Caco-2 (cell line): ENCODE measurements around the gene NFE2L1. TPM values are rescaled to one million over a fixed set of nuclear protein-coding genes. Genes with fewer than 3 reads are reported as not detected.

ENCODE experiments used
- BruUV-seq: library from RNA; stranded (reverse); fragments of 400-500 nt; replicated peaks from 2 replicates; lab custom pipeline; 2021; lab: Mats Ljungman, UMichigan
- CTCF ChIA-PET: fragments of 300-600 bp; sonication (Branson Sonifier 250); formaldehyde crosslinking; loops from one replicate; lab custom pipeline; 2022; ENCODE audit warnings: antibody characterized with exemption; lab: Charles Lee
- POLR2A ChIA-PET: fragments of 300-600 bp; sonication (Branson Sonifier 250); formaldehyde crosslinking; loops from one replicate; lab custom pipeline; 2022; ENCODE audit warnings: antibody characterized with exemption; lab: Charles Lee
- DNase-seq, 2 experiments: peaks; one replicate each; pipeline versions ENCODE4 v3.0.0 to v3.0.0-alpha.2; 2020 to 2022
- H3K27me3 ChIP-seq: replicated peaks from 2 replicates; pipeline ENCODE4 v1.6.0; 2011; ENCODE audit warnings: low read length; ENCODE audit not compliant: control insufficient read depth, insufficient read depth
- H3K36me3 ChIP-seq: 2 replicates; pipeline ENCODE4 v1.5.1; 2011; ENCODE audit warnings: low read length; ENCODE audit not compliant: control insufficient read depth, insufficient read depth
- H3K4me1 ChIP-seq: fragments of 250-450 bp; sonication (Bioruptor Pico); 2 replicates; pipeline ENCODE4 v1.5.1; 2020; ENCODE audit warnings: mild to moderate bottlenecking
- H3K4me3 ChIP-seq: 2 replicates; pipeline ENCODE4 v1.5.1; 2011; ENCODE audit warnings: low read depth, mild to moderate bottlenecking, control low read depth, low read length
- H3K9me3 ChIP-seq: fragments of 250-450 bp; sonication (Bioruptor Pico); 2 replicates; pipeline ENCODE4 v1.5.1; 2020; ENCODE audit warnings: mild to moderate bottlenecking, moderate library complexity
- H3K27ac Mint-ChIP-seq: one replicate; pipeline ENCODE4 v1.8.0; 2022; ENCODE audit warnings: mixed read lengths; ENCODE audit not compliant: unreplicated experiment
- H3K27me3 Mint-ChIP-seq: one replicate; pipeline ENCODE4 v1.8.0; 2022; ENCODE audit warnings: mixed read lengths; ENCODE audit not compliant: insufficient read depth, unreplicated experiment
- H3K36me3 Mint-ChIP-seq: one replicate; pipeline ENCODE4 v1.8.0; 2022; ENCODE audit warnings: mild to moderate bottlenecking, mixed read lengths; ENCODE audit not compliant: insufficient read depth, unreplicated experiment
- H3K4me1 Mint-ChIP-seq: one replicate; pipeline ENCODE4 v1.8.0; 2022; ENCODE audit warnings: low read depth, mixed read lengths; ENCODE audit not compliant: unreplicated experiment
- H3K4me3 Mint-ChIP-seq: one replicate; pipeline ENCODE4 v1.8.0; 2022; ENCODE audit warnings: mild to moderate bottlenecking, moderate library complexity, mixed read lengths; ENCODE audit not compliant: unreplicated experiment
- H3K9me3 Mint-ChIP-seq: one replicate; pipeline ENCODE4 v1.8.0; 2022; ENCODE audit warnings: mixed read lengths; ENCODE audit not compliant: unreplicated experiment
- CTCF ChIP-seq, 2 experiments: fragments of 200-600 bp in 1 of 2; IDR thresholded peaks; 1 replicate in 1 of 2; 2 replicates in 1 of 2; pipeline versions ENCODE4 v1.5.1 to v1.8.0; 2011 to 2022; ENCODE audit warnings: antibody characterized with exemption in 1 of 2, control low read depth in 1 of 2, inconsistent platforms in 1 of 2, low read depth in 1 of 2, low read length in 1 of 2, mild to moderate bottlenecking in 1 of 2, moderate library complexity in 1 of 2; ENCODE audit not compliant: insufficient read depth in 1 of 2, severe bottlenecking in 1 of 2, unreplicated experiment in 1 of 2
- intact Hi-C: fragments of 100-400 bp; cut with micrococcal nuclease; formaldehyde crosslinking; loops from one replicate; pipeline ENCODE4 v1.10.0; 2022; ENCODE audit not compliant: unreplicated experiment
- total RNA-seq: library from RNA; stranded (reverse); gene quantifications from 2 replicates; pipeline ENCODE4 v1.2.3, GENCODE V29; 2022

The NFE2L1 gene
- total RNA-seq, 1 experiment from 2014 or later, result 356 TPM

- BruUV-seq, result no TSS peak
- no peak for DNase-seq
- Mint-ChIP-seq H3K27me3 (no peaks in the 10 kb centered on the region), H3K9me3 (no peaks in the 10 kb centered on the region), H3K4me3 (peak overlapping the region; percentile 7), H3K36me3 (peaks cover 87% of the 10 kb centered on the region), H3K4me1 (peaks cover 40% of the 10 kb centered on the region), H3K27ac (peak overlapping the region; percentile 97)
- ChIA-PET CTCF (interaction anchor here (0.6 to 2.6 kb wide), 3 partner anchors 30 to 95 kb away, joined by 3 to 31 read pairs (median 5); partner anchors contain the start of gene SNX11), POLR2A (interaction anchor here (0.5 to 4.2 kb wide), 6 partner anchors 8 to 115 kb away, joined by 3 to 27 read pairs (median 4); partner anchors contain the start of genes NFE2L1 and PNPO)
- Histone ChIP-seq H3K4me1 (peaks cover 25% of the 10 kb centered on the region), H3K27me3 (no peaks in the 10 kb centered on the region), H3K9me3 (no peaks in the 10 kb centered on the region), H3K4me3 (no peak overlapping the region), H3K36me3 (peaks cover 33% of the 10 kb centered on the region)
- intact Hi-C loops, result no loop called here
- no peak for TF ChIP-seq CTCF (IDR thresholded peaks at IDR 0.05; ENCODE audit: insufficient read depth in 1 of 2, low read depth in 1 of 2, low read length in 1 of 2, severe bottlenecking in 1 of 2, unreplicated experiment in 1 of 2)
These were observed 8.1 kb downstream of the NFE2L1 start for GRCh38 chr17:48056246-48056745.

- Mint-ChIP-seq H3K4me1 (peaks cover 40% of the 10 kb centered on the region), H3K27ac (peak overlapping the region; percentile 97)
These were observed 8.7 kb downstream of the NFE2L1 start for GRCh38 chr17:48056879-48057278.

GRCh38 chr17:48057626-48058025 lies 9.5 kb downstream of the NFE2L1 start:
- ChIA-PET CTCF (interaction anchor here (0.5 to 2.3 kb wide), 8 partner anchors 9 to 87 kb away, joined by 3 to 17 read pairs (median 4); partner anchors contain the start of genes CDK5RAP3, NFE2L1 and SNX11), POLR2A (interaction anchor here (0.5 to 4.2 kb wide), 2 partner anchors 9 to 85 kb away, joined by 4 to 27 read pairs; partner anchors contain the start of gene NFE2L1)
- no peak for TF ChIP-seq CTCF (IDR thresholded peaks at IDR 0.05; ENCODE audit: insufficient read depth in 1 of 2, low read depth in 1 of 2, low read length in 1 of 2, severe bottlenecking in 1 of 2, unreplicated experiment in 1 of 2)
- Mint-ChIP-seq H3K27me3 (no peaks in the 10 kb centered on the region), H3K4me3 (no peak overlapping the region), H3K9me3 (no peaks in the 10 kb centered on the region), H3K36me3 (peaks cover 87% of the 10 kb centered on the region), H3K4me1 (peaks cover 39% of the 10 kb centered on the region), H3K27ac (peak overlapping the region; percentile 97)
- Histone ChIP-seq H3K4me1 (peaks cover 23% of the 10 kb centered on the region), H3K9me3 (no peaks in the 10 kb centered on the region), H3K36me3 (peaks cover 29% of the 10 kb centered on the region), H3K27me3 (no peaks in the 10 kb centered on the region), H3K4me3 (no peak overlapping the region)
- intact Hi-C loops, result no loop called here
- DNase-seq, result no peak
- no TSS peak for BruUV-seq

More at GRCh38 chr17:48056879-48057278, 8.7 kb downstream of the NFE2L1 start:
- ChIA-PET CTCF (interaction anchor here (0.6 to 2.6 kb wide), 2 partner anchors 31 to 94 kb away, joined by 3 to 31 read pairs; no protein-coding TSS in a partner anchor), POLR2A (interaction anchor here (1.5 to 4.2 kb wide), 3 partner anchors 8 to 12 kb away, joined by 6 to 27 read pairs (median 12); partner anchors contain the start of gene NFE2L1)
- H3K4me3 Mint-ChIP-seq, result no peak overlapping the region
- no peaks in the 10 kb centered on the region for H3K27me3 Mint-ChIP-seq
- TF ChIP-seq CTCF (IDR thresholded peaks at IDR 0.05; ENCODE audit: insufficient read depth in 1 of 2, low read depth in 1 of 2, low read length in 1 of 2, severe bottlenecking in 1 of 2, unreplicated experiment in 1 of 2), result no peak
- no TSS peak for BruUV-seq
- Histone ChIP-seq H3K36me3 (peaks cover 33% of the 10 kb centered on the region), H3K27me3 (no peaks in the 10 kb centered on the region), H3K4me3 (no peak overlapping the region), H3K4me1 (peaks cover 25% of the 10 kb centered on the region), H3K9me3 (no peaks in the 10 kb centered on the region)
- peaks cover 87% of the 10 kb centered on the region for H3K36me3 Mint-ChIP-seq
- no peak for DNase-seq
- intact Hi-C loops, result no loop called here
- no peaks in the 10 kb centered on the region for H3K9me3 Mint-ChIP-seq
